Esophagus squamous epithelium (tissue), 5 donors: Measurements from ENCODE around the gene FHIT. TPM values are rescaled to one million over a fixed set of nuclear protein-coding genes. Genes with fewer than 3 reads are reported as not detected.

Experiments used
- DNase-seq: peaks from one replicate; lab custom pipeline; 2025; lab: John Stamatoyannopoulos, UW
- H3K27ac ChIP-seq, 4 donors: fragments of 200-600 bp; sonication (generic); one replicate each; pipeline ENCODE4 v1.5.1; 2016 to 2019; ENCODE audit warnings: mild to moderate bottlenecking in 1 of 4
- H3K27me3 ChIP-seq, 4 donors: fragments of 200-600 bp; sonication (generic); 1 replicate in 3 of 4; 2 replicates in 1 of 4; pipeline versions ENCODE4 v1.5.1 to v1.6.0; 2017 to 2021; ENCODE audit warnings: antibody characterized with exemption in 1 of 4
- H3K36me3 ChIP-seq, 3 donors: fragments of 200-600 bp; sonication (generic); one replicate each; pipeline ENCODE4 v1.5.1; 2016 to 2019
- H3K4me1 ChIP-seq, 3 donors: fragments of 200-600 bp; sonication (generic); one replicate each; pipeline ENCODE4 v1.5.1; 2017 to 2019
- H3K4me3 ChIP-seq, 4 donors: fragments of 200-600 bp; sonication (generic); 1 replicate in 3 of 4; 2 replicates in 1 of 4; pipeline ENCODE4 v1.5.1; 2016 to 2019; ENCODE audit warnings: mild to moderate bottlenecking in 2 of 4, moderate library complexity in 1 of 4
- H3K9me3 ChIP-seq, 3 donors: fragments of 200-600 bp; sonication (generic); one replicate each; pipeline ENCODE4 v1.5.1; 2016 to 2019
- POLR2A ChIP-seq, 4 donors: fragments of 450-650 bp; IDR thresholded peaks; one replicate each; pipeline ENCODE4 v1.6.1; 2017; ENCODE audit warnings: antibody characterized with exemption in 4 of 4, mild to moderate bottlenecking in 4 of 4, moderate library complexity in 3 of 4
- WGBS, 2 donors: methylation state at CpG; one replicate each; pipeline ENCODE4 v1.1.5; 2018; 5-methylcytosine and 5-hydroxymethylcytosine counted together
- intact Hi-C: fragments of 100-400 bp; cut with DNase I; formaldehyde crosslinking; loops from one replicate; pipeline ENCODE4 v1.15.0; 2022
- total RNA-seq, 4 donors: library from RNA; depleted of rRNA; stranded (reverse); fragments of >200 nt; gene quantifications; one replicate each; pipeline ENCODE4 v1.1.0, GENCODE V29; 2016
- TF ChIP-seq, protein P1 (sequence below), 6 experiments: fragments of 450-650 bp in 4 of 6; fragments of 200-600 bp in 2 of 6; sonication (generic) in 2 of 6; IDR thresholded peaks; one replicate each; pipeline ENCODE4 v1.5.1; 2016 to 2019; ENCODE audit warnings: antibody characterized with exemption in 6 of 6, mild to moderate bottlenecking in 4 of 6, moderate library complexity in 4 of 6
- donor health status: DM: yes; HTN: yes; CAD: no.

FHIT gene
- total RNA-seq, 4 donors from 2014 or later: 0.64 to 5.7 (median 3.1) TPM

DNA sequence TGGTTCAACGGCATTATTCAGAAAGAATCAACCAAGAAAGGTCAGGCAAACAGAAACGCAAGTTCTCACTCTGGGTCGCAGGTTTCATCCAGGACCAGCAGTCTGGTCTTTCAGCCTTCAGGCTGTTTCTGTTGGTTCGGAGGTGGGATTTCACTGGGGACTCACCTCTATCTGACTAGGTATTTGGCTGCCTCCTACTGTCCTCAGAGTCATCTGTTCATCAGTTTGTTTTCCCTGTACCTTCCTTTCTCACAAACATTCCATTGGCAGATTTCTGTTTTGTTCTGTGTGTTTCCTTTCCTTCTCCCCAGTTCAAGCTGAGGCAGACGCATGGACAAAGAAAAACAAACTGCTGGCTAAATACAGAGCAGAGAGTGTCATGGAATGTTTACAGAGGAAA is 1154.8 kb downstream of the FHIT start:
- intact Hi-C loops: no loop called here
- H3K27ac ChIP-seq: no peak overlapping the region
- no peaks in the 10 kb centered on the region for H3K27me3 ChIP-seq
- no peak for DNase-seq
- H3K4me3 ChIP-seq: no peak overlapping the region
- 80 to 81% methylated on average over 5 of the region's 5 CpGs for WGBS, 2 donors
- no peaks in the 10 kb centered on the region for H3K9me3 ChIP-seq
- H3K4me1 ChIP-seq: no peaks in the 10 kb centered on the region
- TF ChIP-seq POLR2A (IDR thresholded peaks at IDR 0.05): no peak
- TF ChIP-seq, protein P1, sequence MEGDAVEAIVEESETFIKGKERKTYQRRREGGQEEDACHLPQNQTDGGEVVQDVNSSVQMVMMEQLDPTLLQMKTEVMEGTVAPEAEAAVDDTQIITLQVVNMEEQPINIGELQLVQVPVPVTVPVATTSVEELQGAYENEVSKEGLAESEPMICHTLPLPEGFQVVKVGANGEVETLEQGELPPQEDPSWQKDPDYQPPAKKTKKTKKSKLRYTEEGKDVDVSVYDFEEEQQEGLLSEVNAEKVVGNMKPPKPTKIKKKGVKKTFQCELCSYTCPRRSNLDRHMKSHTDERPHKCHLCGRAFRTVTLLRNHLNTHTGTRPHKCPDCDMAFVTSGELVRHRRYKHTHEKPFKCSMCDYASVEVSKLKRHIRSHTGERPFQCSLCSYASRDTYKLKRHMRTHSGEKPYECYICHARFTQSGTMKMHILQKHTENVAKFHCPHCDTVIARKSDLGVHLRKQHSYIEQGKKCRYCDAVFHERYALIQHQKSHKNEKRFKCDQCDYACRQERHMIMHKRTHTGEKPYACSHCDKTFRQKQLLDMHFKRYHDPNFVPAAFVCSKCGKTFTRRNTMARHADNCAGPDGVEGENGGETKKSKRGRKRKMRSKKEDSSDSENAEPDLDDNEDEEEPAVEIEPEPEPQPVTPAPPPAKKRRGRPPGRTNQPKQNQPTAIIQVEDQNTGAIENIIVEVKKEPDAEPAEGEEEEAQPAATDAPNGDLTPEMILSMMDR (IDR thresholded peaks at IDR 0.05): no peak
- H3K36me3 ChIP-seq: no peaks in the 10 kb centered on the region

GRCh38 chr3:60095930-60096329 is 1155.3 kb downstream of the FHIT start:
- H3K27me3 ChIP-seq: no peaks in the 10 kb centered on the region
- H3K4me1 ChIP-seq: no peaks in the 10 kb centered on the region
- no peak overlapping the region for H3K4me3 ChIP-seq
- no peak overlapping the region for H3K27ac ChIP-seq
- 80 to 85% methylated on average over 1 to 3 of the region's 6 CpGs for WGBS, 2 donors
- no peaks in the 10 kb centered on the region for H3K9me3 ChIP-seq
- no peak for DNase-seq
- intact Hi-C loops: no loop called here
- TF ChIP-seq, protein P1 (IDR thresholded peaks at IDR 0.05): no peak
- no peak for TF ChIP-seq POLR2A (IDR thresholded peaks at IDR 0.05)
- no peaks in the 10 kb centered on the region for H3K36me3 ChIP-seq

GRCh38 chr3:60095516-60095915 is 1155.7 kb downstream of the FHIT start:
- no peak overlapping the region for H3K4me3 ChIP-seq
- WGBS, 2 donors: 50 to 58% methylated on average over 4 of the region's 4 CpGs

DNA sequence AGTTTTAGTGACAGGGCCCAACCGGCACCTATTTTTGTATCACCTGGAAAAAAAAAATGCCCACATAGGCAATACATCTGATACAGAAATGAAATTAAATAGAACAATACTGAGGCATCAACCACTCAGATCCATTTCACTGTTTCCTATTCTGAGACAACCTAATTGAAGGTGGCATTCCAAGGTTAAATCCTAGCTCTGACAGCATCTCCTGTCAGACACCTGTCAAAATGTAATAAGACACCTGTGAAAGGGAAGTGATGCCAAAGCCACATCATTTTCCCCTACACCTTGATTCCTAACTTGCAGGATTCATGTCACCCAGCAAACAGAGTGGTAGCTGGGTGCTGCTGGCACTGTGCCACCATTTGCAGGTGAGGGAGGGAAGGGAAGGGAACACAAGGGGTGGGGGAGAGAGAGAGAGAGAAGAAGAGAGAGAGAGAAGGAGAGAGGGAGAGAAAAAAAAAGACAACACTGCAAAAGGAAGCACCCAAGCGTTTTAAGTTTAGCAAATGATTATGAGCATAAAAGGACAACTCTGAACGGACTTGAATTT is 1156.8 kb downstream of the FHIT start:
- H3K36me3 ChIP-seq: no peaks in the 10 kb centered on the region

More at GRCh38 chr3:60095516-60095915, 1155.7 kb downstream of the FHIT start:
- intact Hi-C loops: no loop called here
- H3K27me3 ChIP-seq: no peaks in the 10 kb centered on the region
- no peaks in the 10 kb centered on the region for H3K9me3 ChIP-seq
- no peak overlapping the region for H3K27ac ChIP-seq
- TF ChIP-seq POLR2A (IDR thresholded peaks at IDR 0.05): no peak
- TF ChIP-seq, protein P1 (IDR thresholded peaks at IDR 0.05): no peak
- H3K36me3 ChIP-seq: no peaks in the 10 kb centered on the region
- no peak for DNase-seq
- no peaks in the 10 kb centered on the region for H3K4me1 ChIP-seq

DNA sequence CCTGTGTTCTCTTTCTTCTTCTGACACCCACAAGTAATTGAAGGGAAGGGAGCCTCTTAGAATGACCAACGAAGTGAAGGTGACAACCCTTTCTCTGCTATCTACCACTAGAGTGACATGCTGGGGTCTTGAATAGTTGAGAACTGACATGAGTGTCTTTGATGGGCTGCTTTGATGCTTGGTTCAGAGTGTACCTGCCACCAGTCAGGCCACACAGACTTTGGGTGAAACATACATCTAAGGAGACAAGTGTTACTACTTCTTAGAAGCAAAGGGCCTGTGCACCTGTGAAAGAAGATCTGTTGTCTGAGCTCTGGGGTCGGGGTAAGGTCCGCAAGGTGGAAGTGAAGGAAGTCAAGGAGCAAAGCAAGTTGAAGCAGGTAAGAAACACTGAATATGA is 1160.7 kb downstream of the FHIT start:
- Histone ChIP-seq H3K4me1 (no peaks in the 10 kb centered on the region), H3K27ac (no peak overlapping the region), H3K9me3 (no peaks in the 10 kb centered on the region), H3K27me3 (no peaks in the 10 kb centered on the region), H3K36me3 (no peaks in the 10 kb centered on the region), H3K4me3 (no peak overlapping the region)
- intact Hi-C loops: no loop called here
- WGBS, 2 donors: 70 to 82% methylated on average over 3 of the region's 3 CpGs
- TF ChIP-seq, protein P1 (IDR thresholded peaks at IDR 0.05): no peak
- TF ChIP-seq POLR2A (IDR thresholded peaks at IDR 0.05): no peak
- no peak for DNase-seq

More for the DNA sequence above, 1156.8 kb downstream of the FHIT start:
- Histone ChIP-seq H3K9me3 (no peaks in the 10 kb centered on the region), H3K4me1 (no peaks in the 10 kb centered on the region), H3K27ac (no peak overlapping the region), H3K4me3 (no peak overlapping the region), H3K27me3 (no peaks in the 10 kb centered on the region)
- WGBS, 2 donors: 63 to 72% methylated on average over 3 of the region's 3 CpGs
- TF ChIP-seq POLR2A (IDR thresholded peaks at IDR 0.05): no peak
- TF ChIP-seq, protein P1 (IDR thresholded peaks at IDR 0.05): no peak
- DNase-seq: no peak
- intact Hi-C loops: no loop called here
